CD14-positive monocyte (primary cell): ENCODE results near the gene CPA1. TPM values are rescaled to one million over a fixed set of nuclear protein-coding genes. Genes with fewer than 3 reads are reported as not detected.

Experiments
- DNase-seq, 3 donors: peaks; one replicate each; pipeline ENCODE4 v3.0.0-alpha.2; 2011 to 2022
- H2AFZ ChIP-seq: 2 replicates; pipeline ENCODE4 v1.6.0; 2012; ENCODE audit warnings: mild to moderate bottlenecking, low read depth, low read length, inconsistent platforms; ENCODE audit not compliant: insufficient read depth, poor library complexity, severe bottlenecking
- H3K27ac ChIP-seq, 2 donors: 1 replicate in 1 of 2; 2 replicates in 1 of 2; pipeline ENCODE4 v1.5.1; 2012 to 2013; ENCODE audit warnings: low read length in 2 of 2, control low read depth in 1 of 2, inconsistent platforms in 1 of 2, low read depth in 1 of 2, mild to moderate bottlenecking in 1 of 2
- H3K27me3 ChIP-seq, 2 donors: one replicate each; pipeline versions ENCODE4 v1.6.0 to v1.6.1; 2011 to 2013; ENCODE audit warnings: low read length in 2 of 2; ENCODE audit not compliant: control insufficient read depth in 2 of 2, insufficient read depth in 2 of 2
- H3K36me3 ChIP-seq, 2 donors: replicated peaks in 1 of 2; 1 replicate in 1 of 2; 2 replicates in 1 of 2; pipeline versions ENCODE4 v1.5.1 to v1.6.1; 2012 to 2013; ENCODE audit warnings: low read length in 2 of 2, control low read depth in 1 of 2, inconsistent platforms in 1 of 2, mild to moderate bottlenecking in 1 of 2; ENCODE audit not compliant: insufficient read depth in 2 of 2, control insufficient read depth in 1 of 2
- H3K4me1 ChIP-seq, 2 donors: 1 replicate in 1 of 2; 2 replicates in 1 of 2; pipeline versions ENCODE4 v1.5.1 to v1.6.1; 2012 to 2013; ENCODE audit warnings: low read length in 2 of 2, control low read depth in 1 of 2, inconsistent platforms in 1 of 2, mild to moderate bottlenecking in 1 of 2, moderate library complexity in 1 of 2; ENCODE audit not compliant: insufficient read depth in 2 of 2, control insufficient read depth in 1 of 2
- H3K4me2 ChIP-seq: replicated peaks from 2 replicates; pipeline ENCODE3; 2012; ENCODE audit warnings: low read length, moderate library complexity, mild to moderate bottlenecking; ENCODE audit not compliant: poor library complexity, severe bottlenecking; ENCODE audit errors: extremely low read depth
- H3K4me3 ChIP-seq, 3 experiments: fragments of 200-600 bp in 1 of 3; sonication (generic) in 1 of 3; replicated peaks in 1 of 3; 1 replicate in 2 of 3; 2 replicates in 1 of 3; pipeline ENCODE4 v1.5.1; 2011 to 2013; ENCODE audit warnings: low read length in 3 of 3, mild to moderate bottlenecking in 3 of 3, control low read depth in 2 of 3, low read depth in 2 of 3, inconsistent platforms in 1 of 3, moderate library complexity in 1 of 3
- H3K79me2 ChIP-seq: 2 replicates; pipeline ENCODE4 v1.6.0; 2012; ENCODE audit warnings: mild to moderate bottlenecking, control low read depth, inconsistent platforms, low read length, moderate library complexity; ENCODE audit not compliant: insufficient read depth
- H3K9ac ChIP-seq: 2 replicates; pipeline ENCODE4 v1.6.0; 2017; ENCODE audit warnings: low read length, mild to moderate bottlenecking; ENCODE audit not compliant: insufficient read depth, poor library complexity, severe bottlenecking
- H3K9me3 ChIP-seq, 2 donors: replicated peaks in 1 of 2; 1 replicate in 1 of 2; 2 replicates in 1 of 2; pipeline versions ENCODE4 v1.5.1 to v1.6.1; 2012 to 2013; ENCODE audit warnings: low read length in 2 of 2, control low read depth in 1 of 2; ENCODE audit not compliant: control insufficient read depth in 1 of 2, insufficient read depth in 1 of 2
- H4K20me1 ChIP-seq: 2 replicates; pipeline ENCODE4 v1.6.0; 2012; ENCODE audit warnings: mild to moderate bottlenecking, low read length, control low read depth, moderate library complexity; ENCODE audit not compliant: insufficient read depth
- H3K27ac Mint-ChIP-seq, 7 donors: one replicate each; pipeline ENCODE4 v1.8.0; 2020; ENCODE audit warnings: mild to moderate bottlenecking in 7 of 7, mixed read lengths in 7 of 7, moderate library complexity in 6 of 7, inconsistent platforms in 2 of 7
- H3K27me3 Mint-ChIP-seq, 3 donors: one replicate each; pipeline ENCODE4 v1.8.0; 2021 to 2022; ENCODE audit warnings: low read depth in 3 of 3, mild to moderate bottlenecking in 3 of 3, mixed read lengths in 3 of 3, moderate library complexity in 3 of 3, inconsistent platforms in 1 of 3
- H3K36me3 Mint-ChIP-seq, 2 donors: one replicate each; pipeline ENCODE4 v1.8.0; 2020; ENCODE audit warnings: mixed read lengths in 2 of 2, inconsistent platforms in 1 of 2, mild to moderate bottlenecking in 1 of 2
- H3K4me1 Mint-ChIP-seq: one replicate; pipeline ENCODE4 v1.8.0; 2020; ENCODE audit warnings: mild to moderate bottlenecking, mixed read lengths
- H3K4me3 Mint-ChIP-seq, 2 donors: one replicate each; pipeline ENCODE4 v1.8.0; 2020; ENCODE audit warnings: mild to moderate bottlenecking in 2 of 2, mixed read lengths in 2 of 2, moderate library complexity in 1 of 2
- H3K9me3 Mint-ChIP-seq, 7 donors: one replicate each; pipeline ENCODE4 v1.8.0; 2020 to 2022; ENCODE audit warnings: mixed read lengths in 7 of 7, mild to moderate bottlenecking in 6 of 7, moderate library complexity in 6 of 7, inconsistent platforms in 2 of 7
- CTCF ChIP-seq: fragments of 200-600 bp; IDR thresholded peaks from one replicate; pipeline ENCODE4 v1.8.0; 2022; ENCODE audit warnings: antibody characterized with exemption, mild to moderate bottlenecking
- WGBS: methylation state at CpG from one replicate; pipeline ENCODE4 v1.1.5; 2013; ENCODE audit warnings: missing lambda C conversion rate; ENCODE audit not compliant: insufficient coverage; 5-methylcytosine and 5-hydroxymethylcytosine counted together
- intact Hi-C, 2 donors: fragments of 100-400 bp; cut with micrococcal nuclease; formaldehyde crosslinking; loops; one replicate each; pipeline versions ENCODE4 v1.15.0 to v1.15.1; 2023
- polyA plus RNA-seq, 3 donors: library from polyadenylated mRNA; depleted of rRNA in 1 of 3; unstranded in 2 of 3; stranded (reverse) in 1 of 3; fragments of 300-500 nt in 2 of 3; fragments of >200 nt in 1 of 3; fragmentation: Illumina TruSeq in 2 of 3; gene quantifications; 1 replicate in 2 of 3; 2 replicates in 1 of 3; pipeline ENCODE4 v1.2.3, GENCODE V29; 2012 to 2021

Gene CPA1
- polyA plus RNA-seq, 3 donors = not detected

GRCh38 chr7:130385600-130386066 lies 5.3 kb downstream of the CPA1 start:
- Mint-ChIP-seq H3K9me3 (peaks cover 0 to 9% (median 3%) of the 10 kb centered on the region in 7 donors), H3K36me3 (peaks cover 0 to 2% of the 10 kb centered on the region in 2 donors), H3K4me3 (no peak overlapping the region), H3K4me1 (peaks cover 13% of the 10 kb centered on the region), H3K27me3 (peaks cover 0 to 3% (median 2%) of the 10 kb centered on the region in 3 donors), H3K27ac (peak overlapping the region in 1 of 7 donors; percentile 13)
- no peaks in the 10 kb centered on the region for H4K20me1 ChIP-seq
- 99% methylated on average over 5 of the region's 6 CpGs for WGBS
- TF ChIP-seq CTCF = no peak
- no peaks in the 10 kb centered on the region for H3K9me3 ChIP-seq
- no peaks in the 10 kb centered on the region for H3K36me3 ChIP-seq
- H3K4me1 ChIP-seq = peaks cover 13% of the 10 kb centered on the region in 2 donors
- H3K9ac ChIP-seq = no peak overlapping the region
- H3K27me3 ChIP-seq = no peaks in the 10 kb centered on the region
- no peak overlapping the region for H3K27ac ChIP-seq
- H3K4me2 ChIP-seq = no peak overlapping the region
- H3K79me2 ChIP-seq = no peaks in the 10 kb centered on the region
- intact Hi-C loops = no loop called here
- no peak for DNase-seq
- no peak overlapping the region for H2AFZ ChIP-seq
- H3K4me3 ChIP-seq = no peak overlapping the region

GRCh38 chr7:130386876-130387275 lies 6.6 kb downstream of the CPA1 start:
- peaks cover 13% of the 10 kb centered on the region in 2 donors for H3K4me1 ChIP-seq
- no peaks in the 10 kb centered on the region for H4K20me1 ChIP-seq
- H3K36me3 ChIP-seq = no peaks in the 10 kb centered on the region
- Mint-ChIP-seq H3K27ac (no peak overlapping the region), H3K36me3 (peaks cover 0 to 2% of the 10 kb centered on the region in 2 donors), H3K27me3 (peaks cover 0 to 3% (median 1%) of the 10 kb centered on the region in 3 donors), H3K4me1 (peaks cover 13% of the 10 kb centered on the region), H3K9me3 (peaks cover 0 to 9% (median 3%) of the 10 kb centered on the region in 7 donors), H3K4me3 (no peak overlapping the region)
- 100% methylated on average over 3 of the region's 3 CpGs for WGBS
- H2AFZ ChIP-seq = no peak overlapping the region
- no peak overlapping the region for H3K27ac ChIP-seq
- intact Hi-C loops = no loop called here
- no peak for TF ChIP-seq CTCF
- H3K9me3 ChIP-seq = no peaks in the 10 kb centered on the region
- H3K79me2 ChIP-seq = no peaks in the 10 kb centered on the region
- H3K4me2 ChIP-seq = no peak overlapping the region
- no peak overlapping the region for H3K9ac ChIP-seq
- H3K4me3 ChIP-seq = no peak overlapping the region
- H3K27me3 ChIP-seq = no peaks in the 10 kb centered on the region
- DNase-seq = no peak
